Activated B cell treated with CpG ODN at 0.5 μM for 24 hours (primary cell): Measurements from ENCODE around the gene DMBT1. TPM values are rescaled to one million over a fixed set of nuclear protein-coding genes. Genes with fewer than 3 reads are reported as not detected.

ENCODE experiments used
- ATAC-seq: fragments of 200-7000 bp; cut with Tn5 transposase; one replicate; pipeline ENCODE4 v1.10.0; 2021; ENCODE audit warnings: low read depth, mild to moderate bottlenecking, moderate library complexity
- CTCF ChIA-PET: fragments of 350-600 bp; sonication (Branson Sonifier 250); formaldehyde crosslinking; loops from one replicate; lab custom pipeline; 2021; ENCODE audit warnings: antibody characterized with exemption; lab: Charles Lee
- POLR2A ChIA-PET: fragments of 350-600 bp; sonication (Branson Sonifier 250); formaldehyde crosslinking; loops from one replicate; lab custom pipeline; 2021; ENCODE audit warnings: antibody characterized with exemption; lab: Charles Lee
- DNase-seq: peaks from one replicate; pipeline ENCODE4 v3.0.0; 2022
- H3K27ac Mint-ChIP-seq: one replicate; pipeline ENCODE4 v1.8.0; 2020; ENCODE audit warnings: mixed read lengths
- H3K27me3 Mint-ChIP-seq: one replicate; pipeline ENCODE4 v1.8.0; 2021; ENCODE audit warnings: mixed read lengths
- H3K36me3 Mint-ChIP-seq: one replicate; pipeline ENCODE4 v1.8.0; 2021; ENCODE audit warnings: low read depth, mixed read lengths
- H3K4me1 Mint-ChIP-seq: one replicate; pipeline ENCODE4 v1.8.0; 2021; ENCODE audit warnings: mixed read lengths
- H3K4me3 Mint-ChIP-seq: one replicate; pipeline ENCODE4 v1.8.0; 2020; ENCODE audit warnings: mild to moderate bottlenecking, mixed read lengths
- H3K9me3 Mint-ChIP-seq: one replicate; pipeline ENCODE4 v1.8.0; 2020; ENCODE audit warnings: mixed read lengths
- CTCF ChIP-seq: fragments of 200-600 bp; IDR thresholded peaks from one replicate; pipeline ENCODE4 v1.8.0; 2022; ENCODE audit warnings: antibody characterized with exemption, mild to moderate bottlenecking
- intact Hi-C: fragments of 100-400 bp; cut with micrococcal nuclease; formaldehyde crosslinking; loops from one replicate; pipeline ENCODE4 v1.15.1; 2024
- total RNA-seq: library from RNA; stranded (reverse); gene quantifications from 2 replicates; pipeline ENCODE4 v1.2.3, GENCODE V29; 2022

DMBT1 gene
- total RNA-seq, 1 donor from 2014 or later = not detected

DNA sequence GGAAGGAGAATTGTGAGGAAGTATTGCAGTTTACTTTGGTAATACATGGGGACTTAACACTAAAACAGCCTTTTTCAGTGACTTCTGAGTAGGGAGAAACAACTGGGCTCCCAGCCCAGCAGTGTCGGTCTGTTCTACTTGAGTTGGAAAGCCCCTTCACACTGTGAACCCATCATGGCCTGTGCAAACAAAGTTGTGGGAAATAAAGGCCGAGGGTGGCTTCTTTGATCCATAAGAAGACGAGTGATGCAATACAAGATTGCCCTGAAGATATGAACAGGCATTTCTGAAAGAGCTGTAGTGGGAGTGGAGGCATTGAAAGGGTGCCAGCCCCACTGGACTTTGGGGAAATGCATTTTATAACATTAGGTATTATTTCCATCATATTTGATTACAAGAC lies 110.8 kb downstream of the DMBT1 start:
- intact Hi-C loops = no loop called here

GRCh38 chr10:122672655-122673054 lies 112.1 kb downstream of the DMBT1 start:
- CTCF ChIA-PET = no interaction called here
- Mint-ChIP-seq H3K27ac (no peak overlapping the region), H3K36me3 (no peaks in the 10 kb centered on the region), H3K4me1 (no peaks in the 10 kb centered on the region), H3K9me3 (no peaks in the 10 kb centered on the region), H3K4me3 (no peak overlapping the region), H3K27me3 (peaks cover 6% of the 10 kb centered on the region)
- POLR2A ChIA-PET = no interaction called here
- DNase-seq = no peak
- intact Hi-C loops = no loop called here
- ATAC-seq = no peak
- no peak for TF ChIP-seq CTCF

More for the DNA sequence above, 110.8 kb downstream of the DMBT1 start:
- DNase-seq = no peak
- Mint-ChIP-seq H3K4me1 (no peaks in the 10 kb centered on the region), H3K36me3 (no peaks in the 10 kb centered on the region), H3K9me3 (no peaks in the 10 kb centered on the region), H3K27ac (no peak overlapping the region), H3K4me3 (no peak overlapping the region), H3K27me3 (peaks cover 4% of the 10 kb centered on the region)
- POLR2A ChIA-PET = no interaction called here
- TF ChIP-seq CTCF = no peak
- CTCF ChIA-PET = no interaction called here
- ATAC-seq = no peak

DNA sequence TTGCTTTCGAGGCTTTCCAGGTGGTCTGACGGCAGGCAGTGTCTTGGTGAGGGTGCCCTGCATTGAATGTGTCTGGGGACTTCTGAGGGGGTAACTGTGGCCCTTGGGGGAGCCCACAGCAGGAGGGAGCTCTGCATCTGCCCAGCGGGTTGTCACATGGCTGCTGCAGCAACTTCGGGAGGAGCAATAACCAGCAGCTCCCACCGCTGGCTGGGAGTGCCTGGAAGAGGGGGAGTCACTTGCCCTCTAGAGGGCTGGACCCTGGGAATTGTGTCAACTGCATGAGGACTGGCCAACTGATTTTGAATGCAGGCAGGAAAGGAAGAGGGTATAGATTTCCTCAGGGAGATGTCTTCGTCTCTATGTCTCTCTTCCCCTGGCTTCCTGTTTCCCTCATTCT lies 112.7 kb downstream of the DMBT1 start:
- DNase-seq = no peak
- Mint-ChIP-seq H3K27me3 (peaks cover 3% of the 10 kb centered on the region), H3K27ac (no peak overlapping the region), H3K36me3 (no peaks in the 10 kb centered on the region), H3K4me3 (no peak overlapping the region), H3K4me1 (no peaks in the 10 kb centered on the region), H3K9me3 (no peaks in the 10 kb centered on the region)
- ChIA-PET POLR2A (no interaction called here), CTCF (no interaction called here)
- no peak for TF ChIP-seq CTCF
- intact Hi-C loops = no loop called here
- ATAC-seq = no peak

GRCh38 chr10:122673731-122674130 lies 113.2 kb downstream of the DMBT1 start:
- POLR2A ChIA-PET = no interaction called here
- DNase-seq (no peak), ATAC-seq (no peak)
- CTCF ChIA-PET = no interaction called here
- no peaks in the 10 kb centered on the region for H3K4me1 Mint-ChIP-seq
- intact Hi-C loops = no loop called here
- no peaks in the 10 kb centered on the region for H3K36me3 Mint-ChIP-seq
- H3K27me3 Mint-ChIP-seq = peaks cover 8% of the 10 kb centered on the region
- TF ChIP-seq CTCF = no peak
- no peaks in the 10 kb centered on the region for H3K9me3 Mint-ChIP-seq
- no peak overlapping the region for H3K4me3 Mint-ChIP-seq
- H3K27ac Mint-ChIP-seq = no peak overlapping the region

DNA sequence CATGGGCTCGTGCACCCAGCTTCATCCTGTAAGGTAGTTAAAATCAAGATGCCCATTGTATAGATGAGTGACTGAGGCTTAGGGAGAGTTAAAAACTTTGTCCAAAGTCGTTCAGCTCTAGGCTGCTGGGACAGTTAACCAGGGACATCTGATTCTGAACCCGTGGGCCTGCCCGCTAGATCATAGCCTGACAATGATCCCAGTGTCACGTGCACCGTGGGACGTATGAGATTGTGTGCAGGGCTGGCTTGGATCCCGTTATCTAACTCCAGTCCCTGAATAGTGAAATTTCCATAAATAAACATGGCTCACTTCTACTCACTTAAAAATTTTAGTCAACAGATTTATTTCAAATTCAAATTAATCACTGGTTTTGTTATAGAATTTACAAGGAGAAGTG lies 114.2 kb downstream of the DMBT1 start:
- peaks cover 8% of the 10 kb centered on the region for H3K27me3 Mint-ChIP-seq
- no peaks in the 10 kb centered on the region for H3K4me1 Mint-ChIP-seq
- ATAC-seq (no peak), DNase-seq (no peak)
- TF ChIP-seq CTCF = no peak
- CTCF ChIA-PET = no interaction called here
- intact Hi-C loops = no loop called here
- H3K36me3 Mint-ChIP-seq = no peaks in the 10 kb centered on the region
- no peaks in the 10 kb centered on the region for H3K9me3 Mint-ChIP-seq
- H3K4me3 Mint-ChIP-seq = no peak overlapping the region
- POLR2A ChIA-PET = no interaction called here
- H3K27ac Mint-ChIP-seq = no peak overlapping the region
